HG02610 (cell line): ENCODE data around the gene KDELR3.

ENCODE experiments used
- ATAC-seq: cut with Tn5 transposase; IDR thresholded peaks from one replicate; pipeline ENCODE4 v1.9.1; 2021; ENCODE audit warnings: mild to moderate bottlenecking, moderate library complexity; ENCODE audit not compliant: unreplicated experiment

The KDELR3 gene

GRCh38 chr22:38510416-38510970 is 42.6 kb downstream of the KDELR3 start:
- no peak for ATAC-seq

- ATAC-seq: no peak
Measured at GRCh38 chr22:38513063-38513462, 45.2 kb downstream of the KDELR3 start.

DNA sequence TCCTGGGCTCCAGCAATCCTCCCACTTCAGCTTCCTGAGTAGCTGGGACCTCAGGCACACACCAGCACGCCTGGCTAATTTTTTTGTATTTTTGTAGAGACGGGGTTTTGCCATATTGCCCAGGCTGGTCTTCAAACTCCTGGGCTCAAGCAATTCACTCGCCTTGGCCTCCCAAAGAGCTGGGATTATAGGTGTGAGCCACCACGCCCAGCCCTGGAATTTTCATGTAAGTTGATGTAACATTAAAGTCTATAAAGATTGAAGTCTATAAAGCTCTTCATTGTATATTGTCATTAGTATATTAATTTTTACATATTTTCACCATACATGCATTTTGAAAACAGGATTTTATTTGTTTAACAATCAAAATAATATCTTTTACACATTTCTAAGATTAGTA is 50.7 kb downstream of the KDELR3 start:
- no peak for ATAC-seq

DNA sequence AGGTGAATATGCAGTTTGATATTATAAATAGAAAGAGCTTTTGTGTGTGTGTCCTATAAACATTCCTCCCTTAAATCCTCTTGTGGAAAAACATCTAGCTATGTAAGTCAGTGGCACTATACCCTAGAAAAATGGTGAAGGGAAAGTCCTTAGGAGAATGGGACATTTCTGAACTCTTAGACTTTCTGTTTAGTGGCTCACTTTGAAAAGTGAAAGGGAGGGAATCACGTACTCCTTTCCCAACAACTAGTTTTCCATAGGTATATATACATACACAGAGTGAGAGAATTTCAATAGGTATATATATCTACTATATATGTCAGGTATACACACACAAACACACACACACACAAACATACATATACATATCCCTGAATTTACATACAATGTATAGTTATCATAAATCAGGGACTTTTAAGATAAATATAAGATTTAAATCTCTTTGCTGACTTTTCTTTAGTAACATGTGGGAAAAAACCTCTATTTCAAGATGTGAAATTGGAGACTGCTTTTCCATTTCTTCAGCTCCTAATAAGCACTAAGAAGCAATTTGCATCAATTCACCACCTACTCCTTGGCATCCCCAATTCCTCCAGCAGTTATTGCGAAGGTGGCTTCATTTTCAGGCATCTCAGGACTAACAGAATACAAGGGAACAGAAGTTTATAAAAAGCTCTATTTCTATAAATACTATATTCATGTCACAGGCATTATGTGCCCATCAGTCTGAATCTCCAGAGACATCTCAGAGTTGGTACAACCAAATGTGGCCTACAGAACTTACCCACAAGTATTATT is 51.8 kb downstream of the KDELR3 start:
- no peak for ATAC-seq

GRCh38 chr22:38523029-38523428 is 55.1 kb downstream of the KDELR3 start:
- no peak for ATAC-seq

DNA sequence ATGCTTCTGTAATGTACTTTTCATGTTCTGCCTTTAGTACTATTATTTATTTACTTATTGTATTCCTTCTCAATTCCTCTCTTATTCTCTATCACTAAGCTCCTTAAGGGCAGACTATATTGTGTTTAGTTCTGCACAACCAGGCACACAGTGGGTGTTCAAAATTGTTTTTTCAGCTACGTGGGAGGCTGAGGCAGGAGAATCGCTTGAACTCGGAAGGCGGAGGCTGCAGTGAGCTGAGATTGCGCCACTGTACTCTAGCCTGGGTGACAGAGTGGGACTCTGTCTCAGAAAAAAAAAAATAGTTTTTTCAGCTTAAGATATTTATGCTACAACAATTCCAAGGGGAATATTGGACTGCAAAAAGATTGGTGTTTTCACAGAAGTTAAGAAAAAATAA is 55.6 kb downstream of the KDELR3 start:
- ATAC-seq: no peak

GRCh38 chr22:38524429-38524828 is 56.5 kb downstream of the KDELR3 start:
- no peak for ATAC-seq

GRCh38 chr22:38531251-38531938 is 63.5 kb downstream of the KDELR3 start:
- no peak for ATAC-seq
